Tongue (tissue), 3 donors: Measurements from ENCODE around the gene SHANK3. TPM values are rescaled to one million over a fixed set of nuclear protein-coding genes. Genes with fewer than 3 reads are reported as not detected.
A peak's percentile ranks its signal among the peaks of the same experiment; 100 is the strongest.

Source experiments
- DNase-seq: peaks from one replicate; pipeline ENCODE4 v3.0.0-alpha.2; 2015
- small RNA-seq: library from RNA; depleted of rRNA; stranded (forward); fragments of <200 nt; gene quantifications from one replicate; pipeline ENCODE3, GENCODE V24; 2014; ENCODE audit warnings: low replicate concordance
- total RNA-seq: library from RNA; depleted of rRNA; stranded (reverse); fragments of >200 nt; gene quantifications from one replicate; pipeline ENCODE4 v1.2.3, GENCODE V29; 2014

Gene SHANK3
- total RNA-seq, 1 donor from 2014 or later, result 10.1 TPM

DNA sequence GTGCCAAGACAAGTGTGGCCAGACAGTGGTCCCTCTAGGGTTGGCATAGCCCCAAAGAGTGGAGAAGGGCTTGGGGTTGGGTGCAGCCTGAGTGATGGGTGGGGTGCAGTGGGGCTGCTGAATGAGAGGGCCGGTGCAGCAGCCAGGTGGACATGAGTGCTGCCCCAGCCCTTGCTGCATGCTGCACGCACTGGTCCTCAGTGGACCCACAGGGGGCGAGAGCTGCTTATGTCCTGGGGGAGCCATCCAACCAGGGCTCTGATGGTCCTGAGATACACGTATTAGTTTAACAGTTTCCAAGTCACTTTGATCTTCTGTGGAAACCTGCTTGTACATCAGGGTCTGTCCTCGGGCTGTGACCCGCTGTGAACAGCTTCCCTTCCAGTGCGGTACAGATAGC, 41.5 kb downstream of the SHANK3 start:
- no peak for DNase-seq

DNA sequence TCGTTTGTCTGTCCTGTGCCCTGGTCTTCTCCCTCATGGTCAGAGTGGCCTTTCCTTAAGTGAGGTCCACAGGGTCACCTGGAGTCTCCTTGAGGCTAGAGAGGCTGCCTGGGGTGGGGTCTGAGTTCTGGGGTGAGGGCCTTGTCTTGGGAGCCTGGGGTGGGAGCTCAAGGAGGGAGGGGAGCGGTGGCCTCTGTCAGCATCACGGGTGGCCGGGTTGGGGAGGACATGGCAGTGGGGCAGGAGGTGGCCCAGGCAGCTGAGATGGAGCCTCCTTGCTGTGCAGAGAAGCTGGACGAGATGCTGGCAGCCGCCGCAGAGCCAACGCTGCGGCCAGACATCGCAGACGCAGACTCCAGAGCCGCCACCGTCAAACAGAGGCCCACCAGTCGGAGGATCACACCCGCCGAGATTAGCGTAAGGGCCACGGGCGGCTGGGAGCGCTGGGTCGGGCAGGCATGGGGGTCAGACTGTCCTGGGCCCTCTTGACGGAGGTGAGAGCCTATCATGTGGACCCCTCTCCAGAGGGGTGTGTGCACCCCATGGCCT, 42.1 kb downstream of the SHANK3 start:
- no peak for DNase-seq

DNA sequence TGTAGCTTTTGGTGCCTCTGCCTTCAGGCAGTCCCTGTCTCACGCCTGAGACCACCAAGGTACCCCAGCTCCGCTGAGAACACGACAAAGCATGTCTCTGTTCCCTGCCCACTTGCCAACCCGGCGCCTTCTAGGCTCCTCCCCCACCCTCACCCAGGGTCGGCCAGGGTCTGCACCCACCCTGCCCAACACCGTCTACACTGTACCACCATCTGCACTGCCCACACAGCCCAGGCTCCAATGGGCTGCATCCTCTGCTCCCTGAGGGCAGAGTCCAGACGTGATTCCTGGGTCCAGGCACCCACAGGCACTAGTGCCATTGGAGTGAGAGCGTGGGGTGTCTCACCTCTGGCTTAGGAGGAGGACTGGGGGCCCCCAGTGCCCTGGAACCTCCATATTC, 42.6 kb downstream of the SHANK3 start:
- DNase-seq, result no peak

DNA sequence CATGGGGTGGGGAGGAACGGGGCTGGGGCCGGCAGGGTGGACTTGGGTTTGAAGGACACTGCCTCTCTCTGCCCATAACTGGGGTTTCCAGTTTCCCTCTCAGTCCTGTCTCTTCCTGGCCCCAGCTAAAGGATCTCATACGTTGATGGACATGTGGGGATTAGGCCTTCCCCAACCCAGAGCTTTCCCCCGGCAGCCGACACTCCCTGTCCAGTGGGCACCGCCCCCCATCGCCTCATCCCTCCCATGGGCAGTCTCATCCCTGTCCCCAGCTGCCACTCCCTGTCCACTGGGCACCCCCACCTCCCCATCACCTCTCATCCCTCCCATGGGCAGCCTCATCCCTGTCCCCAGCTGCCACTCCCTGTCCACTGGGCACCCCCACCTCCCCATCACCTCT, 43.2 kb downstream of the SHANK3 start:
- DNase-seq, result no peak

DNA sequence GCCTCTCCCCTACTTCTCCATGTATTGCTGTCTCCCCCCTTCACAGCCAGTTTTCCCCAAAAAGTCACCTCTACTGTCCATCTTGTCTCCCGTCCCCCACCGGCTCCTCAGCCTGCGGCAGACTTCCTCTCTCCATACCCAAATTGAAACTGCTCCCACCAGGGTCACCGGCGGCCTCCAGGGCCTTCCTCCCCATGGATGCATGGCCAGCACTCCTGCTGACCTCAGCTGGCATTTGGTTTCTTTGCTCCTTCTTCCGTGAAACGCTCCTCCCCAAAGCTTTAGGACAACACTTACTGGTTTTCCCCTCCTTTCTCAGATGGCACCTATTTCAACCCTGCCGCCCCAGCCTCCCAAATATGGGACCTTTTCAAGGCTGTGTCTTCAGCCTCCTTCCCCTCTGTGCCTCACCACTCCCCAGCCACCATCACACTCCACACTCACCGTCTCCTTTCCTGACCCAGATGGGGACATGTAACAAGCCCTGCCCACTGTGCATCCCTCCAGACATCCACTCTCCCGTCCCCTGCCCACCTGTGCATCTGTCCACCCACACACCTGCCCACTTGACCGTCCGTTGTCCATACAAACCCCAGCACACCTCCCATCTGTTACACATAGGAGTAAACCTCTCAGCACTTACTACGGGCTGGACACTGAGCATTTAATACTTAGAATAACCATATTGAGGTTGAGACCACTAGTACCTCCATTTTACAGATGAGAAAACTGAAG, 43.8 kb downstream of the SHANK3 start:
- no peak for DNase-seq

DNA sequence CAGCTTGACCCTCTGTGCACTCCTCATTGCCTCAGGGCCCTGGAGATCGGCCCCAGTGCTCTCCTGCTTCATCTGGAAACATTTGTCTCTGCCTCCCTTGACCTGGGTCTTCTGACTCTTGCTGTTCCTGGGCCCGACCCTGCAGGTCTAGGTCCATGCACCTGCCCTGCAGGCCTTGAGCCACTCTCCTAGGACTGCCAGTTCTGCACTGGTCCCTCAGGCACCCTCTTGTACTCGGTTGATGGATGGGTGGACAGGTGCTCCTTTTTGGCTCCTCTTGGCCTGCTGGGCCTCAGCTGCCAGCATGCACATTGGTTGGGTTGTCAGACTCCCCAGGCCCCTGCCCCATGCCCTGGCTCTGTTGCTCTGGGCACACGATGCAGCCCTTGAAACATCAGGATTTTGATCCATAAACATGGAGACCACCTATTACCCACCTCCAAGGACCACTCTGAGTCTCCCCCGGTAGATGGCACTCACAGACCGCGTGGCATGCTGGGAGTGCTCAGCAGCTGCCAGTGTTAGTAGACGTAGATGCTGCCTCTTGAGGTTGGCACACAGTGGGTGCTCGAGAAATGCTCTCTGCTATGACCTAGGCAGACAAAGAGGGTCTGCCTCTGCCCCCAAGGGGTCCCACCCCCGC, 45.2 kb downstream of the SHANK3 start:
- DNase-seq, result peak; percentile 25

DNA sequence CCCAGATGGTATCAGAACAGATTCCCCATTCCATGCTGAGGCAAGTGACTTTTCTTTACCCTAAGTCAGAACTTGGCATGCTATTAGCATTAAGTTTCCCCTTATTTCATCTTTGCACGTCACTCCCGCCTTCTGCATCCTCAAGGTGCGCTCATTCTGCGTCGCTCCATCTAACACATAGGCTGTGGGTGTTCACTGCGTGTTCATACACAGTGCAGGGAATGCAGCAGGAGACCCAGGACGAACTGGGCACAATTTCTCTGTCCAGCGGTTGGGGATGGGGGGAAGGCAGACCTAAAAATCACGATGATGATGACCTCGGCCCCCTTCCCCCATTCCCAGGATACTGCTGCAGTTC, 45.7 kb downstream of the SHANK3 start:
- no peak for DNase-seq

DNA sequence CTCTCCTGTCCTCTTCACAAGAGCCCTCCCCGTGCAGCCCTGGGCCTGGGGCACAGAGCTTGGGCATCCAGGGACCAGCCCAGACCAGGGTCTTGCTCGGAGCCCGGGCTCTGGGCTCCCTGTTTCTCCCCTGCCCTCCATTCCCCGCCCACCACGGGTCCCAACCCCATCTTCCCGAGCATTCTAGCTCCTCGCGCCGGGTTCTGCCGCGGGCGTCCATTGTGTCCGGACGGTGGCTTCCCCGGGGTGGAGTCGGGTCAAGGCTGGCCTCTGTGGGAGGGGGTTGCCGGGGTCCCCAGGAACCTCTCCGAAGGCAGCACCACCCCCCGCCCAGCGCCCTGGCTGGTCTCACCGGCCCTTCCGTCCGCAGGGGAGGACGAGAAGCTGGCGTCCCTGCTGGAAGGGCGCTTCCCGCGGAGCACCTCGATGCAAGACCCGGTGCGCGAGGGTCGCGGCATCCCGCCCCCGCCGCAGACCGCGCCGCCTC, 47.2 kb downstream of the SHANK3 start:
- DNase-seq, result no peak

DNA sequence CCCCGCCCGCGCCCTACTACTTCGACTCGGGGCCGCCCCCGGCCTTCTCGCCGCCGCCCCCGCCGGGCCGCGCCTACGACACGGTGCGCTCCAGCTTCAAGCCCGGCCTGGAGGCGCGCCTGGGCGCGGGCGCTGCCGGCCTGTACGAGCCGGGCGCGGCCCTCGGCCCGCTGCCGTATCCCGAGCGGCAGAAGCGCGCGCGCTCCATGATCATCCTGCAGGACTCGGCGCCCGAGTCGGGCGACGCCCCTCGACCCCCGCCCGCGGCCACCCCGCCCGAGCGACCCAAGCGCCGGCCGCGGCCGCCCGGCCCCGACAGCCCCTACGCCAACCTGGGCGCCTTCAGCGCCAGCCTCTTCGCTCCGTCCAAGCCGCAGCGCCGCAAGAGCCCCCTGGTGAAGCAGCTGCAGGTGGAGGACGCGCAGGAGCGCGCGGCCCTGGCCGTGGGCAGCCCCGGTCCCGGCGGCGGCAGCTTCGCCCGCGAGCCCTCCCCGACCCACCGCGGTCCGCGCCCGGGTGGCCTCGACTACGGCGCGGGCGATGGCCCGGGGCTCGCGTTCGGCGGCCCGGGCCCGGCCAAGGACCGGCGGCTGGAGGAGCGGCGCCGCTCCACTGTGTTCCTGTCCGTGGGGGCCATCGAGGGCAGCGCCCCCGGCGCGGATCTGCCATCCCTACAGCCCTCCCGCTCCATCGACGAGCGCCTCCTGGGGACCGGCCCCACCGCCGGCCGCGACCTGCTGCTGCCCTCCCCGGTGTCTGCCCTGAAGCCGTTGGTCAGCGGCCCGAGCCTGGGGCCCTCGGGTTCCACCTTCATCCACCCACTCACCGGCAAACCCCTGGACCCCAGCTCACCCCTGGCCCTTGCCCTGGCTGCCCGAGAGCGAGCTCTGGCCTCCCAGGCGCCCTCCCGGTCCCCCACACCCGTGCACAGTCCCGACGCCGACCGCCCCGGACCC, 48.0 kb downstream of the SHANK3 start:
- DNase-seq, result no peak

DNA sequence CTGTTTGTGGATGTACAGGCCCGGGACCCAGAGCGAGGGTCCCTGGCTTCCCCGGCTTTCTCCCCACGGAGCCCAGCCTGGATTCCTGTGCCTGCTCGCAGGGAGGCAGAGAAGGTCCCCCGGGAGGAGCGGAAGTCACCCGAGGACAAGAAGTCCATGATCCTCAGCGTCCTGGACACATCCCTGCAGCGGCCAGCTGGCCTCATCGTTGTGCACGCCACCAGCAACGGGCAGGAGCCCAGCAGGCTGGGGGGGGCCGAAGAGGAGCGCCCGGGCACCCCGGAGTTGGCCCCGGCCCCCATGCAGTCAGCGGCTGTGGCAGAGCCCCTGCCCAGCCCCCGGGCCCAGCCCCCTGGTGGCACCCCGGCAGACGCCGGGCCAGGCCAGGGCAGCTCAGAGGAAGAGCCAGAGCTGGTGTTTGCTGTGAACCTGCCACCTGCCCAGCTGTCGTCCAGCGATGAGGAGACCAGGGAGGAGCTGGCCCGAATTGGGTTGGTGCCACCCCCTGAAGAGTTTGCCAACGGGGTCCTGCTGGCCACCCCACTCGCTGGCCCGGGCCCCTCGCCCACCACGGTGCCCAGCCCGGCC, 48.7 kb downstream of the SHANK3 start:
- DNase-seq, result no peak

DNA sequence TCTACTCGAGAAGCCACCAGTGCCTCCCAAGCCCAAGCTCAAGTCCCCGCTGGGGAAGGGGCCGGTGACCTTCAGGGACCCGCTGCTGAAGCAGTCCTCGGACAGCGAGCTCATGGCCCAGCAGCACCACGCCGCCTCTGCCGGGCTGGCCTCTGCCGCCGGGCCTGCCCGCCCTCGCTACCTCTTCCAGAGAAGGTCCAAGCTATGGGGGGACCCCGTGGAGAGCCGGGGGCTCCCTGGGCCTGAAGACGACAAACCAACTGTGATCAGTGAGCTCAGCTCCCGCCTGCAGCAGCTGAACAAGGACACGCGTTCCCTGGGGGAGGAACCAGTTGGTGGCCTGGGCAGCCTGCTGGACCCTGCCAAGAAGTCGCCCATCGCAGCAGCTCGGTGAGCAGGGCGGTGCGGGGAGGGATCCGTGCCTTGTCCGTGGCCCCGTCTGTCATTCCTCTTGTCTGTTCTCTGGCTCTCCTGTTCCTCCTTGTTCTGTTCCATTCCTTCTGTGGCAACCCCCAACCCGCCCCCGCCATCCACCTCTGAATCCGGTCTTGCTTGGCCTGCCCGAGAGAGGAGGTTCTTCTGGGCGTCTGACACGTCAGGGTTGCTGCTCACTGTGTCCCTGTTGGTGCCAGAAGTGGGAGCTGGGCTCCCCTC, 49.6 kb downstream of the SHANK3 start:
- no peak for DNase-seq

Small RNA genes within 50 kb of the gene (small RNA-seq; reads per million reads assigned to genes)
- gene RF00019 (not detected), gene RNU6-409P (not detected)

Other genes starting within 250 kb of the SHANK3 start
- 61.7 TPM for gene SBF1, start 197.8 kb upstream of the SHANK3 start, total RNA-seq
- 0.92 TPM for gene ADM2, start 191.3 kb upstream of the SHANK3 start, total RNA-seq
- gene MIOX, start 186.0 kb upstream of the SHANK3 start, total RNA-seq, result not detected
- 30.8 TPM for gene LMF2, start 165.1 kb upstream of the SHANK3 start, total RNA-seq
- gene NCAPH2, start 164.6 kb upstream of the SHANK3 start, total RNA-seq, result 38.9 TPM
- gene SCO2, start 147.2 kb upstream of the SHANK3 start, total RNA-seq, result 1.3 TPM
- gene TYMP, start 142.8 kb upstream of the SHANK3 start, total RNA-seq, result 11.0 TPM
- 0.10 TPM for gene KLHDC7B, start 126.9 kb upstream of the SHANK3 start, total RNA-seq
- gene SYCE3, start 109.9 kb upstream of the SHANK3 start, total RNA-seq, result not detected
- 57.4 TPM for gene CPT1B, start 94.4 kb upstream of the SHANK3 start, total RNA-seq
- 39.2 TPM for gene CHKB, start 90.0 kb upstream of the SHANK3 start, total RNA-seq
- gene MAPK8IP2, start 72.0 kb upstream of the SHANK3 start, total RNA-seq, result 1.2 TPM
- gene ARSA, start 44.7 kb upstream of the SHANK3 start, total RNA-seq, result 9.6 TPM
- 3.3 TPM for gene ACR, start 65.4 kb downstream of the SHANK3 start, total RNA-seq
- 6.2 TPM for gene RABL2B, start 110.8 kb downstream of the SHANK3 start, total RNA-seq